Uterus (tissue), 2 donors: Measurements from ENCODE around the gene ONECUT1.

ENCODE experiments used
- CTCF ChIP-seq, 4 experiments: fragments of 200-600 bp in 2 of 4; fragments of 450-650 bp in 2 of 4; sonication (generic) in 2 of 4; IDR thresholded peaks; one replicate each; pipeline ENCODE4 v1.5.1; 2016 to 2019; ENCODE audit warnings: antibody characterized with exemption in 4 of 4, mild to moderate bottlenecking in 2 of 4, moderate library complexity in 1 of 4
- POLR2A ChIP-seq, 2 donors: fragments of 450-650 bp; IDR thresholded peaks; one replicate each; pipeline ENCODE4 v1.6.1; 2016; ENCODE audit warnings: antibody characterized with exemption in 2 of 2, mild to moderate bottlenecking in 1 of 2, moderate library complexity in 1 of 2

DNA sequence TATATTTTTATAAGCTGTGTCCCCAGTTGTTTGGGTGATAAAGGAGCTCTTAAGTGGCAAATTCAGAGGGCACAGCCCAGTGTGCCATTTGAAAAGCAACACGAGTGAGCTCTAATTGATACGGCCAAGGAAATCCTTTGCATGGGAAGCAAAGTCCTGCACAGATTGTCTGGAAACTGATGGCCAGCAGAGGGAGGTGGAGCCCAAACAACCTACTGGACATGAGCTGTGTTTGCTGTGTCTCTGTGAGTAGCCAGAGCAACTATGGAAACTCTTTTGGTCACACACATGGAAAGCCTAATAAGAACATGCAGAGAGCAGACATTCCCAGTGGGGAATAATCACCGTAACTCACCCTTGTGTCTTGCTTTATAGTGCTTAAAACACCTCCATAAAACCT, 24.4 kb downstream of the ONECUT1 start:
- TF ChIP-seq CTCF (IDR thresholded peaks at IDR 0.05) (no peak), POLR2A (IDR thresholded peaks at IDR 0.05) (no peak)
